HepG2 (cell line): ENCODE results near the gene NOBOX. TPM values are rescaled to one million over a fixed set of nuclear protein-coding genes. Genes with fewer than 3 reads are reported as not detected.

Source experiments
- ATAC-seq: fragments of 200-7000 bp; cut with Tn5 transposase; 3 replicates; pipeline ENCODE4 v1.9.1; 2020; ENCODE audit warnings: mild to moderate bottlenecking, moderate library complexity
- BruUV-seq: library from RNA; stranded (reverse); fragments of 400-500 nt; replicated peaks from 2 replicates; lab custom pipeline; 2021; lab: Mats Ljungman, UMichigan
- CTCF ChIA-PET: fragments of 300-600 bp; formaldehyde crosslinking; extraction: SDS; loops from one replicate; lab custom pipeline; 2021; ENCODE audit warnings: low total read pairs, inconsistent platforms, low intra/inter-chr PET ratio; lab: Yijun Ruan, JAX
- POLR2A ChIA-PET: fragments of 350-600 bp; sonication (Branson Sonifier 250); formaldehyde crosslinking; loops from one replicate; lab custom pipeline; 2020; ENCODE audit warnings: antibody characterized with exemption, inconsistent platforms; lab: Yijun Ruan, JAX
- DNase-seq: peaks from one replicate; pipeline ENCODE4 v3.0.0-alpha.2; 2015; ENCODE audit warnings: low spot score
- FAIRE-seq: peaks from 3 replicates; lab custom pipeline; 2011; peaks lifted over from hg19 to GRCh38; lab: Jason Lieb, UNC
- H2AFZ ChIP-seq: one replicate; pipeline ENCODE4 v1.6.1; 2011; ENCODE audit warnings: low read length, inconsistent platforms
- H3K27ac ChIP-seq: fragments of 300-600 bp; 3 replicates; pipeline ENCODE4 v1.8.0; 2011; ENCODE audit warnings: mixed run types, mild to moderate bottlenecking, mixed read lengths, low read length, inconsistent platforms; ENCODE audit not compliant: insufficient read depth; ENCODE audit errors: extremely low read length
- H3K27me3 ChIP-seq, 2 experiments: fragments of 200-600 bp in 1 of 2; 2 replicates in 1 of 2; 3 replicates in 1 of 2; pipeline versions ENCODE4 v1.6.0 to v1.8.0; 2011; ENCODE audit warnings: low read length in 2 of 2, mild to moderate bottlenecking in 2 of 2, moderate library complexity in 2 of 2, inconsistent platforms in 1 of 2; ENCODE audit not compliant: insufficient read depth in 2 of 2, control insufficient read depth in 1 of 2
- H3K36me3 ChIP-seq, 2 experiments: fragments of 200-600 bp in 1 of 2; replicated peaks in 1 of 2; 2 replicates in 1 of 2; 3 replicates in 1 of 2; pipeline versions ENCODE4 v1.5.1 to v1.8.0; 2011; ENCODE audit warnings: low read length in 2 of 2, inconsistent platforms in 1 of 2; ENCODE audit not compliant: insufficient read depth in 2 of 2, control insufficient read depth in 1 of 2
- H3K4me1 ChIP-seq: 2 replicates; pipeline ENCODE4 v1.5.1; 2012; ENCODE audit warnings: low read length, inconsistent platforms; ENCODE audit not compliant: insufficient read depth
- H3K4me2 ChIP-seq: 2 replicates; pipeline ENCODE4 v1.6.0; 2011; ENCODE audit warnings: low read depth, low read length, inconsistent platforms
- H3K4me3 ChIP-seq, 3 experiments: fragments of 200-600 bp in 1 of 3; sonication (generic), shearing (Covaris generic) in 1 of 3; replicated peaks in 1 of 3; 2 replicates each; pipeline ENCODE4 v1.5.1; 2011 to 2016; ENCODE audit warnings: low read length in 3 of 3, inconsistent platforms in 2 of 3, low read depth in 2 of 3, mild to moderate bottlenecking in 2 of 3, control low read depth in 1 of 3, mixed read lengths in 1 of 3; ENCODE audit not compliant: insufficient read depth in 1 of 3
- H3K79me2 ChIP-seq: one replicate; pipeline ENCODE4 v1.6.1; 2011; ENCODE audit warnings: low read length, inconsistent platforms; ENCODE audit not compliant: insufficient read depth
- H3K9ac ChIP-seq: 2 replicates; pipeline ENCODE4 v1.6.0; 2011; ENCODE audit warnings: mild to moderate bottlenecking, low read depth, low read length, inconsistent platforms; ENCODE audit not compliant: insufficient read depth
- H3K9me3 ChIP-seq: 2 replicates; pipeline ENCODE4 v1.5.1; 2012; ENCODE audit warnings: mild to moderate bottlenecking, low read length
- H4K20me1 ChIP-seq: 2 replicates; pipeline ENCODE4 v1.6.0; 2011; ENCODE audit warnings: inconsistent platforms, mild to moderate bottlenecking, low read length, moderate library complexity; ENCODE audit not compliant: insufficient read depth
- AGO2 ChIP-seq: fragments of 200-400 bp; formaldehyde crosslinking; optimal IDR thresholded peaks from 2 replicates; pipeline ENCODE3; 2017; ENCODE audit warnings: mild to moderate bottlenecking, low read depth, low read length, moderate library complexity
- BHLHE40 ChIP-seq: IDR thresholded peaks from 2 replicates; pipeline ENCODE4 v1.6.1; 2011; ENCODE audit warnings: low read length, improper control_type of control experiment
- IKZF4 ChIP-seq: sonication (generic); formaldehyde crosslinking; IDR thresholded peaks from 2 replicates; pipeline ENCODE4 v1.5.1; 2020; ENCODE audit warnings: borderline replicate concordance, mild to moderate bottlenecking, low read depth, missing genetic modification reagents; ENCODE audit errors: not compliant biosample characterization
- KAT8 ChIP-seq: IDR thresholded peaks from 2 replicates; pipeline ENCODE4 v1.6.1; 2016; ENCODE audit warnings: missing genetic modification reagents, missing compliant biosample characterization
- MTA1 ChIP-seq: sonication (generic); formaldehyde crosslinking; IDR thresholded peaks from 2 replicates; pipeline ENCODE4 v1.4.0; 2020; ENCODE audit warnings: missing genetic modification reagents, mild to moderate bottlenecking, borderline replicate concordance
- SALL1 ChIP-seq: sonication (generic); formaldehyde crosslinking; IDR thresholded peaks from 2 replicates; pipeline ENCODE4 v1.8.0; 2022; ENCODE audit warnings: mild to moderate bottlenecking, missing genetic modification reagents
- SNRNP70 ChIP-seq: fragments of 200-400 bp; formaldehyde crosslinking; IDR thresholded peaks from 2 replicates; pipeline ENCODE4 v1.6.1; 2017; ENCODE audit warnings: mild to moderate bottlenecking, low read depth, low read length, moderate library complexity
- TCF12 ChIP-seq, 2 experiments: fragments of 450-650 bp in 1 of 2; sonication (generic) in 1 of 2; formaldehyde crosslinking in 1 of 2; IDR thresholded peaks; 2 replicates each; pipeline versions ENCODE4 v1.6.1 to v1.8.0; 2017 to 2022; ENCODE audit warnings: antibody characterized with exemption in 1 of 2, mild to moderate bottlenecking in 1 of 2, missing genetic modification reagents in 1 of 2, moderate library complexity in 1 of 2
- ZMAT3 ChIP-seq: sonication (generic); formaldehyde crosslinking; conservative IDR thresholded peaks from 2 replicates; pipeline ENCODE4 v1.7.0; 2021; ENCODE audit warnings: missing genetic modification reagents
- ZNF136 ChIP-seq: sonication (generic); formaldehyde crosslinking; IDR thresholded peaks from 2 replicates; pipeline ENCODE4 v1.8.1; 2022; ENCODE audit warnings: low read depth, mild to moderate bottlenecking, moderate library complexity, missing genetic modification reagents
- ZNF207 ChIP-seq: fragments of 450-650 bp; IDR thresholded peaks from 2 replicates; pipeline ENCODE4 v1.6.1; 2016; ENCODE audit warnings: antibody characterized with exemption, borderline replicate concordance
- ZNF317 ChIP-seq: sonication (generic); formaldehyde crosslinking; IDR thresholded peaks from 2 replicates; pipeline ENCODE4 v1.5.0; 2020; ENCODE audit warnings: mild to moderate bottlenecking, missing genetic modification reagents
- WGBS: methylation state at CpG from one replicate; pipeline ENCODE4 v1.1.6; 2017; ENCODE audit warnings: low lambda C conversion rate; 5-methylcytosine and 5-hydroxymethylcytosine counted together
- in situ Hi-C: cut with HindIII; loops from 2 replicates; pipeline ENCODE4 v1.10.0; 2017; ENCODE audit warnings: low pct_unique_long_range_greater_than_20kb; ENCODE audit not compliant: extremely low pct_ligation_motif_present
- intact Hi-C: fragments of 100-400 bp; cut with micrococcal nuclease; formaldehyde crosslinking; loops from one replicate; pipeline ENCODE4 v1.10.0; 2022; ENCODE audit not compliant: unreplicated experiment
- polyA plus RNA-seq, 8 experiments: library from polyadenylated mRNA; depleted of rRNA in 3 of 8; stranded (reverse) in 7 of 8; unstranded in 1 of 8; fragments of >200 nt; fragmentation: Illumina TruSeq in 4 of 8; extraction: Trizol in 4 of 8; gene quantifications; 2 replicates each; pipeline versions ENCODE4 v1.2.1 to v1.2.3, GENCODE V29; 2011 to 2016; ENCODE audit warnings: low read depth in 4 of 8, missing spikeins in 1 of 8, mixed read lengths in 1 of 8; ENCODE audit not compliant: insufficient read depth in 1 of 8
- total RNA-seq, 5 experiments: library from RNA; depleted of rRNA; stranded (reverse); fragments of >200 nt; fragmentation: Illumina TruSeq; extraction: Trizol; gene quantifications; 2 replicates each; pipeline ENCODE4 v1.2.3, GENCODE V29; 2016; ENCODE audit warnings: low read depth in 1 of 5
- TF ChIP-seq, protein P1 (sequence below): sonication (generic); formaldehyde crosslinking; IDR thresholded peaks from 2 replicates; pipeline ENCODE4 v1.4.0; 2020; ENCODE audit warnings: missing genetic modification reagents
- TF ChIP-seq, protein P2 (sequence below): sonication (generic); formaldehyde crosslinking; IDR thresholded peaks from 2 replicates; pipeline ENCODE4 v1.4.0; 2020; ENCODE audit warnings: missing genetic modification reagents
- TF ChIP-seq, protein P3 (sequence below): sonication (generic); formaldehyde crosslinking; IDR thresholded peaks from 2 replicates; pipeline ENCODE4 v1.4.0; 2020; ENCODE audit warnings: missing genetic modification reagents
- TF ChIP-seq, protein P4 (sequence below): sonication (generic); formaldehyde crosslinking; IDR thresholded peaks from 2 replicates; pipeline ENCODE4 v1.8.0; 2022; ENCODE audit warnings: mild to moderate bottlenecking, missing genetic modification reagents, borderline replicate concordance

NOBOX gene
- total and polyA plus RNA-seq, 2 of the 13 experiments (the other 11 are each of a cell fraction or from before 2014, with no cell fraction given), result not detected

DNA sequence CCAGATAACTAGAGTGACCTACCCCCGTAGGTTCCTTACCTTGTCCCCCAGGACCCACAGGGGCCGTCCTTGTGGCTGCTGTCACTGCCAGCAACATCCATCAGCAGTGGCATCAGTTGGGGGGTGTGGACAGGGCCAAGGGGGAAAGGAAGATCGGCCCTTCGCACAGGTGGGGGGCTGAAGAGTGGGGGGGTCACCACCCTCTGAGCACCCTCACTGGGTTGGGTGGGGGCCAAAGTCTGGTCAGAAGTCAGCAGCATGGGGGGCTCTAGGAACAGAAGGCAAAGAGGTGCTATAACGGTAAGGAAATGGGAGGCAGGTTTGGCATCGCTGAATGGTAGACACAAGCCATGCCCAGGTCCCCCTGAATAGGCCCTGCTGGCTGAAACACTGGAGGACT, 4.6 kb downstream of the NOBOX start (continued):
- TF ChIP-seq AGO2, result no peak

DNA sequence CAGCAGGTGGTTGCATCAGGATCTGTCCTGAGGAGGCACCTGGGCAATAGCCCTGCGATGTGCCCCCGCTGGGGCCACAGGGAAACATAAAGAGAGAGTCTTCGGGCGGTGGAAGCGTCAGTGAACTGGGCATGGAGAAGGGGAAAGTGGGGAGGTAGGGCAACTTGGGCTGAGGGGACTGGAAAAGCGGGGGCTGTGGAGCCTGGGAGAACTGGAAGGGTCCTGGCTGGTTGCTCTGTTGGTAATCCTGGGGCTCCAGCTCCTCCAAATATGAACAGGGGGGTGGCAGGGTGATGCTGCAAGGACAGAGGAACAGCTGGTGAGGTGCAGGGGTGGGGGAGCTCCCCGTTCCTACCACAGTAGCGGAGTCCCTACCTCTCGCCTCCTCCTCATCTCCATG, 5.2 kb downstream of the NOBOX start:
- H3K27ac ChIP-seq, result no peak overlapping the region
- H2AFZ ChIP-seq, result no peak overlapping the region
- no peaks in the 10 kb centered on the region for H3K9me3 ChIP-seq
- DNase-seq (no peak), ATAC-seq (no peak), FAIRE-seq (no peak)
- no peaks in the 10 kb centered on the region for H3K36me3 ChIP-seq
- 31% methylated on average over 9 of the region's 9 CpGs for WGBS
- H3K27me3 ChIP-seq, result peaks cover 0 to 16% of the 10 kb centered on the region in 2 experiments; a peak in 3 of 5 replicates
- BruUV-seq, result no TSS peak
- TF ChIP-seq, protein P1, sequence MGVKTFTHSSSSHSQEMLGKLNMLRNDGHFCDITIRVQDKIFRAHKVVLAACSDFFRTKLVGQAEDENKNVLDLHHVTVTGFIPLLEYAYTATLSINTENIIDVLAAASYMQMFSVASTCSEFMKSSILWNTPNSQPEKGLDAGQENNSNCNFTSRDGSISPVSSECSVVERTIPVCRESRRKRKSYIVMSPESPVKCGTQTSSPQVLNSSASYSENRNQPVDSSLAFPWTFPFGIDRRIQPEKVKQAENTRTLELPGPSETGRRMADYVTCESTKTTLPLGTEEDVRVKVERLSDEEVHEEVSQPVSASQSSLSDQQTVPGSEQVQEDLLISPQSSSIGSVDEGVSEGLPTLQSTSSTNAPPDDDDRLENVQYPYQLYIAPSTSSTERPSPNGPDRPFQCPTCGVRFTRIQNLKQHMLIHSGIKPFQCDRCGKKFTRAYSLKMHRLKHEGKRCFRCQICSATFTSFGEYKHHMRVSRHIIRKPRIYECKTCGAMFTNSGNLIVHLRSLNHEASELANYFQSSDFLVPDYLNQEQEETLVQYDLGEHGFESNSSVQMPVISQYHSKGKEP (CRISPR knock-in tag), result no peak
- no peak for TF ChIP-seq SNRNP70
- no peak for TF ChIP-seq AGO2
- no peak for TF ChIP-seq ZNF136
- TF ChIP-seq KAT8 (CRISPR knock-in tag), result no peak
- TF ChIP-seq MTA1 (CRISPR knock-in tag), result no peak
- TF ChIP-seq, protein P2, sequence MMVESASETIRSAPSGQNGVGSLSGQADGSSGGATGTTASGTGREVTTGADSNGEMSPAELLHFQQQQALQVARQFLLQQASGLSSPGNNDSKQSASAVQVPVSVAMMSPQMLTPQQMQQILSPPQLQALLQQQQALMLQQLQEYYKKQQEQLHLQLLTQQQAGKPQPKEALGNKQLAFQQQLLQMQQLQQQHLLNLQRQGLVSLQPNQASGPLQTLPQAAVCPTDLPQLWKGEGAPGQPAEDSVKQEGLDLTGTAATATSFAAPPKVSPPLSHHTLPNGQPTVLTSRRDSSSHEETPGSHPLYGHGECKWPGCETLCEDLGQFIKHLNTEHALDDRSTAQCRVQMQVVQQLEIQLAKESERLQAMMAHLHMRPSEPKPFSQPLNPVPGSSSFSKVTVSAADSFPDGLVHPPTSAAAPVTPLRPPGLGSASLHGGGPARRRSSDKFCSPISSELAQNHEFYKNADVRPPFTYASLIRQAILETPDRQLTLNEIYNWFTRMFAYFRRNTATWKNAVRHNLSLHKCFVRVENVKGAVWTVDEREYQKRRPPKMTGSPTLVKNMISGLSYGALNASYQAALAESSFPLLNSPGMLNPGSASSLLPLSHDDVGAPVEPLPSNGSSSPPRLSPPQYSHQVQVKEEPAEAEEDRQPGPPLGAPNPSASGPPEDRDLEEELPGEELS (CRISPR knock-in tag), result no peak
- TF ChIP-seq ZNF207, result no peak
- TF ChIP-seq, protein P3, sequence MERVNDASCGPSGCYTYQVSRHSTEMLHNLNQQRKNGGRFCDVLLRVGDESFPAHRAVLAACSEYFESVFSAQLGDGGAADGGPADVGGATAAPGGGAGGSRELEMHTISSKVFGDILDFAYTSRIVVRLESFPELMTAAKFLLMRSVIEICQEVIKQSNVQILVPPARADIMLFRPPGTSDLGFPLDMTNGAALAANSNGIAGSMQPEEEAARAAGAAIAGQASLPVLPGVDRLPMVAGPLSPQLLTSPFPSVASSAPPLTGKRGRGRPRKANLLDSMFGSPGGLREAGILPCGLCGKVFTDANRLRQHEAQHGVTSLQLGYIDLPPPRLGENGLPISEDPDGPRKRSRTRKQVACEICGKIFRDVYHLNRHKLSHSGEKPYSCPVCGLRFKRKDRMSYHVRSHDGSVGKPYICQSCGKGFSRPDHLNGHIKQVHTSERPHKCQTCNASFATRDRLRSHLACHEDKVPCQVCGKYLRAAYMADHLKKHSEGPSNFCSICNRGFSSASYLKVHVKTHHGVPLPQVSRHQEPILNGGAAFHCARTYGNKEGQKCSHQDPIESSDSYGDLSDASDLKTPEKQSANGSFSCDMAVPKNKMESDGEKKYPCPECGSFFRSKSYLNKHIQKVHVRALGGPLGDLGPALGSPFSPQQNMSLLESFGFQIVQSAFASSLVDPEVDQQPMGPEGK (CRISPR knock-in tag), result no peak
- TF ChIP-seq, protein P4, sequence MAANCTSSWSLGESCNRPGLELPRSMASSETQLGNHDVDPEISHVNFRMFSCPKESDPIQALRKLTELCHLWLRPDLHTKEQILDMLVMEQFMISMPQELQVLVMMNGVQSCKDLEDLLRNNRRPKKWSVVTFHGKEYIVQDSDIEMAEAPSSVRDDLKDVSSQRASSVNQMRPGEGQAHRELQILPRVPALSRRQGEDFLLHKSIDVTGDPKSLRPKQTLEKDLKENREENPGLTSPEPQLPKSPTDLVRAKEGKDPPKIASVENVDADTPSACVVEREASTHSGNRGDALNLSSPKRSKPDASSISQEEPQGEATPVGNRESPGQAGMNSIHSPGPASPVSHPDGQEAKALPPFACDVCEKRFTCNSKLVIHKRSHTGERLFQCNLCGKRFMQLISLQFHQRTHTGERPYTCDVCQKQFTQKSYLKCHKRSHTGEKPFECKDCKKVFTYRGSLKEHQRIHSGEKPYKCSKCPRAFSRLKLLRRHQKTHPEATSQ, result no peak
- no peak for TF ChIP-seq IKZF4
- TF ChIP-seq TCF12 (IDR thresholded peaks at IDR 0.05), result no peak
- no peak for TF ChIP-seq TCF12 (CRISPR knock-in tag; IDR thresholded peaks at IDR 0.05)
- TF ChIP-seq ZNF317 (CRISPR knock-in tag), result no peak
- TF ChIP-seq BHLHE40, result no peak
- TF ChIP-seq ZMAT3 (CRISPR knock-in tag), result no peak
- no peak for TF ChIP-seq SALL1 (CRISPR knock-in tag)
- H3K4me1 ChIP-seq, result no peaks in the 10 kb centered on the region
- ChIA-PET CTCF (no interaction called here), POLR2A (no interaction called here)
- no peaks in the 10 kb centered on the region for H4K20me1 ChIP-seq
- H3K9ac ChIP-seq, result no peak overlapping the region
- no peak overlapping the region for H3K4me3 ChIP-seq
- no peaks in the 10 kb centered on the region for H3K79me2 ChIP-seq
- intact Hi-C loops, result no loop called here
- no peak overlapping the region for H3K4me2 ChIP-seq
- in situ Hi-C loops, result loop anchor here (10.0 to 25.0 kb wide), 2 partner anchors 223 to 511 kb away; no protein-coding TSS in a partner anchor
